HG03575 (cell line): Measurements from ENCODE around the gene UVRAG.
"Not testable (repeated sequence)": the region's sequence is repeated elsewhere in the genome, so short reads cannot be mapped to it uniquely, and the experiment has no call there.

Source experiments
- ATAC-seq: cut with Tn5 transposase; IDR thresholded peaks from one replicate; pipeline ENCODE4 v1.9.1; 2021; ENCODE audit not compliant: unreplicated experiment, insufficient number of reproducible peaks, low FRiP score; ENCODE audit errors: extremely low read depth

UVRAG gene

GRCh38 chr11:75826461-75827230 is 11.6 kb downstream of the UVRAG start:
- no peak for ATAC-seq

DNA sequence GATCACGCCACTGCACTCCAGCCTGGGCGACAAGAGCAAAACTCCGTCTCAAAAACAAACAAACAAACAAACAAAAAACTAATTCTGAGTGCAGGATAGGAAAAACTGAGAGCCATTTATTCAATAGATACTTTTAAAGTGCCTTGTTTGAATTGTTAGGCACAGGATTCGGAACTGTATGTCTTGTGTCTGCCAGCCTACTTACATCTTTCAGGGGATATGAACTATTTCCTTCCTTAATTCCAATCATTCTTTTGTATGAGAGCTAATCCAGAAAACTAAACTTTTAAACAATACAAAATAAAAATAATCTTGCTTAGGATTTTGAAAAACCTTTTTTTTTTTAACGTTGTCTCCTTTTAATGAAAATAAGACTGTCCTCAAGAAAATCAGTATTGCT is 12.6 kb downstream of the UVRAG start:
- ATAC-seq: no peak

DNA sequence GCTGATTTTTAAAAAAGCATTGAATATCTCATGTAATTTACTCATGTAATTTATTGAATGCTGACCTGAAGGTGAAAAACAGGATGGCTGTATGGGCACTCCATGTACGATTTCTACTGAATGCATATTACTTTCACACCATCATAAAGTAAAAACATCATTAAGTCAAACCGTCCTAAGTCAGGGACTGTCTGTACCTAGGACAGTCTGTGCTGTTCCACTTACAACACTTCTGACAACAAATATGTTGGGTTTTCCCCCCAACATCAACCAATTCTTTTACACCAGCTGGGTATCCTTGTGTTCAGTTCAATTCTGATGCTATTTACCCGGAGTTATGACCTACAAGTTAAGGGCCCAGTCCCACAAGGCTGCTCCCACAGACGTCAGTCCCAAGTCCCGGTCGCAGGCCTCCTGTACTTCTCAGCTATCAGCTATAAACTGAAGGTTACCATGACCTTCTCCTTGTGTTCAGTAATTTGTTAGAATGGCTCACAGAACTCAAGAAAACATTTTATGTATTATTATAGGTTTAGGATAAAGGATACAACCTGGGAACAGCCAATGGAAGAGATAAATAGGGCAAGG is 17.0 kb downstream of the UVRAG start:
- no peak for ATAC-seq

DNA sequence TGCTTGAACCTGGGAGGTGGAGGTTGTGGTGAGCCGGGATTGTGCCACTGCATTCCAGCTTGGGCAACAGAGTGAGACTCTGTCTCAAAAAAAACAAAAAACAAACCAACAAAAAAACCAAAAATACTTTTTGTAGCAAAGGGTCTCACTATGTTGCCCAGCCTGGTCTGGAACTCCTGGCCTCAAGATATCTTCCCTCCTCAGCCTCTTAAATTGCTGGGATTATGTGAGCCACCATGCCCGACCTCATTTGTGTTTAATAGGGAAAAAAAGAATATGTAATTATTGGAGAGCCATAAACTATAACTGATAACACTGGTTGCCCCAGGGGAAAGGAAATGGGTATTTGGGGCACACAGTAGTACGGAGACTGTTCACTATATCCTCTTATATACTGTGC is 19.7 kb downstream of the UVRAG start:
- ATAC-seq: no peak

DNA sequence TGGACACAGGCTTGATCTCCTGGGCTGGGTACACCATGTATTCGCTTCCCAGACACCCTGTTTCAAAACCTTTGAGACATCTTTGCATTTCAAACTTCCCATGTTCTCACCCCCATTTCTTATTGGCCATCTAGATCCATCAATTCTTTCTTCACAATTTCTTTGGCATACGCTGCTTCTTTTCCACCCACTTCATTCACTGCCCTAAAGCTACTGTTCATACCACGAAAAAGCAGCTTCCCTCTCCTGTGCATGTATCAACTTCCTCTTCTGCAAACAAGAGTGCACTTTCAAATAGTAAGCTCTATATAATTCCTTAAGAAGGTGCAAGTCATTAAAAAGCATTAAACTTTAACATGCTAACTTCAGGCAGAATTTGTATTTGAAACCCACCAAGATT is 21.4 kb downstream of the UVRAG start:
- ATAC-seq: no peak

DNA sequence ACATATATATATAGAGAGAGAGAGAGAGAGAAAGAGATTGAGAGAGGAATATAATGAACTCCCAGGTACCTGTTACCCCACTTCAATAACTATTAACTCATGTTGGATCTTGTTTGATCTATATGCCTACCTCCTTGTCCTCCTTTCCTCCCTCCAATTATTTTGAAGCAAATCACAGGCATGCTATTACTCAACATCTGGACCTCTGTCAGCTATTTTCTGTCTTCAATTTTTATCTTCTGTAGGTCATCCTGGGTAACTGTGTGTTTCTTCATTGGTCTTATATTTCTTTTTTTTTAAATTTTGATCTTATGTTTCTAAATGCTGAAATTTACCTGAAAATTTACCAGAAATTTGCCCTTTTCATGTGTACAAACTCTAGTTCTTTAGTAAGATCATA is 24.8 kb downstream of the UVRAG start:
- ATAC-seq: no peak

GRCh38 chr11:75840522-75840921 is 25.5 kb downstream of the UVRAG start:
- ATAC-seq: no peak

GRCh38 chr11:75841739-75842138 is 26.7 kb downstream of the UVRAG start:
- no peak for ATAC-seq

GRCh38 chr11:75845324-75845723 is 30.3 kb downstream of the UVRAG start:
- ATAC-seq: no peak

DNA sequence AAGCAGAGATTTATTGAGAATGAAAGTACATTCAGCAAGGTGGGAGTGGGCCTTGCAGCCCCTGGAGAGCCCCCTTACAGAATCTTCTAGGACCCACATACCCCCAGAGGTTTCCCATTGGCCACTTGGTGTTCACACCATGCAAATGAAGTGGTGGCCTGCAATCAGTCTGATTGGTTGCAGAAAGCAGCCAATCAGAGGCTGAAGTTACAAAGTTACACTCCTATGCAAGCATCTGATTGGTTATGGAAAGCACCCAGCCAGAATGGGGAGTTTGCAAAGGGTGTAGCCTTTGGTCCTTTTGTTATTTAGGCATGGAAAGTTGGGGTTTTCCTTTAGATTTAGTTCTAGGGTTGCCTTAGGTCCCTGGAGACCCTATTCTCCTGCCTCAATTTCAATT is 34.9 kb downstream of the UVRAG start:
- no peak for ATAC-seq

DNA sequence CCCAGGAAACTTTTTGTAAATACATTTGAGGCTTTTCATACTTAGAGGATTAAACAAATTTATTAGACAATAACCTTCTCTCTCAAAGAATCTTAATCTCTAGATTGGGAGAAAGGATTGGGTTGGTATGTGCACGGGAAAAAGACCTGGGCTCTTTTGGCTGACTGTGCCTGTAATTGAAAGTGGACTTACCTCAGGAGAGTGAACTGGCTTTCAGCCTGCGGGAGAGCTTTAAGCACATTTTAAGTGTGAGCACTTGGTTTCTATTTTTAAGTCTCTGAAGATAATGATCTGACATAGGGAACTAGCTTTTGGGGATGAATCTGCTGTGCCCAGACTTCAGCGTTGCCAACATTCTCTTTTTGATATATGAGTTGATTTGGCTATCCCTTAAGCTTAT is 35.8 kb downstream of the UVRAG start:
- no peak for ATAC-seq

DNA sequence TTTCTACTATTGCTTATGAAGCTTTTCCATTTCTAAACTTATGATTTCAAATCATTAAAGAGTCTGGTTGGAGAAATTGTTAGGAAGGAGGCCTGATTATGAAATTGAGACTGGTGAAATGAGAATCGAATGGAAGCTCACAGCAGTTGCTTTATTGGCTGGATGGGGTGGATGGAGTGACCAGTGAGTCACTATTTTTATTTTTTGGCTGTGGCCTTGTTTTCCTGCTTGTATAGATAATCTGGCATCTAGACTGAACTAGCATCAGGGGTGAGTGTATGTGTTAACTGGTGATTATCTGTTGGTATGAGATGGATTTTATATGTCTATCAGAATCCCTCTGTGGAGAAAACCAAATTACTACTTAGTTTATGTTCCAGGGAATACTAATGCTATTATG is 36.2 kb downstream of the UVRAG start:
- ATAC-seq: no peak

GRCh38 chr11:75852406-75853017 is 37.5 kb downstream of the UVRAG start:
- no peak for ATAC-seq

GRCh38 chr11:75853563-75853962 is 38.6 kb downstream of the UVRAG start:
- not testable (repeated sequence) for ATAC-seq

- ATAC-seq: no peak
Measured at GRCh38 chr11:75853971-75854370, 39.0 kb downstream of the UVRAG start.

DNA sequence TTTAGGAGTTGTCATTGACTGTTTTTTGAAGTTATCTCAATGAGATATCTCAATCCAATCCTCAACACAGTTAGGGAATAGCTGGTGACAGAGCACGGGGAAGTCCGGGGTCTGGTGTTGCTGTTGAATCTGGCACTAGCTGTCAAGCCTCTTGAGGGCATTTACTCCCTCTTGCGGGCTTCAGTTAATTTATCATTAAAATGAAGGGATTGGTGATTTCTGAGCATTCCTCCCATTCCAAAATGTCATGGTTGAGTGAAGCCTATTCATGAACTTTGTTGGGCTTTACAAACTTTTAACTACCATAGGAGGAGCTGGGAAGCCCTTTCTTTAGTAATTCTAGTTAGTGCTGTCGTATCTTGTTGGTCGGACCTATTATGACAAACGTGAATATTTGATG is 40.2 kb downstream of the UVRAG start:
- no peak for ATAC-seq

DNA sequence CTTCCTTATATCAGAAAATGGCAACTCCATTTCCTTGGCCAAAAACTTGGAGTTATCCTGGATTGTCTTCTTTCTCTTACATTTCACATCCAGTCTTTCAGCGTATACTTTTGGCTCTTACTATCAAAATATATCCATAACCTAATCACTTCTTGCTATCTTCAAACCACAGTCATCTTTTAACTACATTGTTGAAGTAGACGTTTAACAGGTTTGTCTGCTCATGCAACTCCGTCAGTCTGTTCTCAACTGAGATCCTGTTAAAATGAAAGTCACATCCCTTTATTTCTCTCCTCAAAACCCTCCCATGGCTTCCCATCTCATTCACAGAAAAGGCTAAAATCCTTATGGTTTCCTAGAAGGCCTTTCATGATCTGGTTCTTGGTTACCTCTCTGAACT is 41.9 kb downstream of the UVRAG start:
- no peak for ATAC-seq

- no peak for ATAC-seq
Measured at GRCh38 chr11:75858042-75858441, 43.0 kb downstream of the UVRAG start.

DNA sequence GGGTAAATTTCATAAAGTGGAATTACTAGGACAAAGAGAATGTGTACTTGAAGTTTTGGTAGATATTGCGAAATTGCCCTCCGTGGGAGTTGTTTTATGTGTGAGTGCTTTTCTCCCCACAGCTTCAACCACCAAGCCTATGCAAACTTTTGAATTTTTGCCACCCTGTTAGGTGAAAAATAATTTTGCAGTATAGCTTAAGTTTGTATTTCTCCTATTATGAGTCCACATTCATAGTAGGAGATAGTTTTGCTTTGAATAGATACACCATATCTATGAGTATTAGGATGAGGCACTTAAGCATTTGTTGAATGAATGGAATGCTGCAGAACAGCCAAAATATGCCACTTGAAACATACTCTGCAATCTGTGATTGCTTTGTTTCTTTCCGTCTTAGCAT is 43.6 kb downstream of the UVRAG start:
- ATAC-seq: no peak

DNA sequence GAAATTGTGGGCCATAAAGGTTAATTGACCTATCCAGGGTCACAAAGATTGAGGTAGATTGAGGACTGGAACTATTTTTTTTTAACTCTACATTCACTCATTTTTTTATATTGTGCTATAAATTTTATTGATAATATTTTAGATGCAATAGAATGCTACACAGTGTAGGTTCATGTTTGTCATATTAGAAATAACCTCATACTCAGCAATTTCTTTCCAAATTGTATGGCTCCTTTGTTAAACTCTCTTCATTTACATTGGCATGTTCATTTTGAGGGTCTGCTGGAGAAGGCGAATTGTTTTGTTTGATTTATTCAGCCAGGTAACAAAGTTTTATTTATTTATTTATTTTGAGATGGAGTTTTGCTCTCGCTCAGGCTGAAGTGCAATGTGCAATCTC is 44.6 kb downstream of the UVRAG start:
- ATAC-seq: no peak
